ENCODE data around the gene SERPINA12. TPM values are rescaled to one million over a fixed set of nuclear protein-coding genes. Genes with fewer than 3 reads are reported as not detected.
A peak's percentile ranks its signal among the peaks of the same experiment; 100 is the strongest.
"Not testable (repeated sequence)": the region's sequence is repeated elsewhere in the genome, so short reads cannot be mapped to it uniquely, and the experiment has no call there.

SERPINA12 gene
- total and polyA plus RNA-seq, 4 donors: 0.13 TPM; not detected in 3

- DNase-seq (ENCODE audit: low read depth in 4 of 6, low spot score in 6 of 6): no peak
- Histone ChIP-seq H3K4me3 (ENCODE audit: low read depth, low read length) (no peak overlapping the region), H3K4me1 (ENCODE audit: control insufficient read depth, insufficient read depth, low read length) (peaks cover 22% of the 10 kb centered on the region), H3K27me3 (ENCODE audit: control insufficient read depth, insufficient read depth, low read length) (peaks cover 3% of the 10 kb centered on the region), H3K36me3 (ENCODE audit: control insufficient read depth, insufficient read depth, low read length) (no peaks in the 10 kb centered on the region), H3K27ac (ENCODE audit: low read depth, low read length) (no peak overlapping the region), H3K9me3 (ENCODE audit: control insufficient read depth, insufficient read depth, low read length) (no peaks in the 10 kb centered on the region)
- 70% methylated on average over 3 of the region's 5 CpGs for WGBS (ENCODE audit: insufficient coverage)
These were observed 24.8 kb downstream of the SERPINA12 start for GRCh38 chr14:94484481-94484880.

GRCh38 chr14:94483729-94484275 lies 25.5 kb downstream of the SERPINA12 start:
- Histone ChIP-seq H3K36me3 (ENCODE audit: control insufficient read depth, insufficient read depth, low read length) (no peaks in the 10 kb centered on the region), H3K9me3 (ENCODE audit: control insufficient read depth, insufficient read depth, low read length) (no peaks in the 10 kb centered on the region), H3K27ac (ENCODE audit: low read depth, low read length) (no peak overlapping the region), H3K27me3 (ENCODE audit: control insufficient read depth, insufficient read depth, low read length) (peaks cover 3% of the 10 kb centered on the region), H3K4me3 (ENCODE audit: low read depth, low read length) (no peak overlapping the region), H3K4me1 (ENCODE audit: control insufficient read depth, insufficient read depth, low read length) (peaks cover 22% of the 10 kb centered on the region)
- WGBS (ENCODE audit: insufficient coverage): 86% methylated on average over 3 of the region's 7 CpGs
- no peak for DNase-seq (ENCODE audit: low read depth in 4 of 6, low spot score in 6 of 6)

- Histone ChIP-seq H3K9me3 (ENCODE audit: control insufficient read depth, insufficient read depth, low read length) (no peaks in the 10 kb centered on the region), H3K4me3 (ENCODE audit: low read depth, low read length) (no peak overlapping the region), H3K27me3 (ENCODE audit: control insufficient read depth, insufficient read depth, low read length) (peaks cover 3% of the 10 kb centered on the region), H3K4me1 (ENCODE audit: control insufficient read depth, insufficient read depth, low read length) (peaks cover 22% of the 10 kb centered on the region), H3K36me3 (ENCODE audit: control insufficient read depth, insufficient read depth, low read length) (no peaks in the 10 kb centered on the region), H3K27ac (ENCODE audit: low read depth, low read length) (no peak overlapping the region)
- 86% methylated on average over 10 of the region's 10 CpGs for WGBS (ENCODE audit: insufficient coverage)
- DNase-seq (ENCODE audit: low read depth in 4 of 6, low spot score in 6 of 6): no peak
These were observed 26.2 kb downstream of the SERPINA12 start for GRCh38 chr14:94483071-94483451.

- H3K27ac ChIP-seq (ENCODE audit: low read depth, low read length); H3K9me3 ChIP-seq (ENCODE audit: control insufficient read depth, insufficient read depth, low read length); H3K27me3 ChIP-seq (ENCODE audit: control insufficient read depth, insufficient read depth, low read length); H3K4me3 ChIP-seq (ENCODE audit: low read depth, low read length); H3K36me3 ChIP-seq (ENCODE audit: control insufficient read depth, insufficient read depth, low read length): not testable (repeated sequence)
- peaks cover 19% of the 10 kb centered on the region for H3K4me1 ChIP-seq (ENCODE audit: control insufficient read depth, insufficient read depth, low read length)
- 71% methylated on average over 3 of the region's 10 CpGs for WGBS (ENCODE audit: insufficient coverage)
- peak in 1 of 6 donors; percentile 6 for DNase-seq (ENCODE audit: low read depth in 4 of 6, low spot score in 6 of 6)
These were observed 26.9 kb downstream of the SERPINA12 start for GRCh38 chr14:94482132-94483070.

GRCh38 chr14:94481468-94482131 lies 27.7 kb downstream of the SERPINA12 start:
- Histone ChIP-seq H3K9me3 (ENCODE audit: control insufficient read depth, insufficient read depth, low read length) (no peaks in the 10 kb centered on the region), H3K4me1 (ENCODE audit: control insufficient read depth, insufficient read depth, low read length) (peaks cover 11% of the 10 kb centered on the region), H3K36me3 (ENCODE audit: control insufficient read depth, insufficient read depth, low read length) (no peaks in the 10 kb centered on the region), H3K4me3 (ENCODE audit: low read depth, low read length) (no peak overlapping the region), H3K27me3 (ENCODE audit: control insufficient read depth, insufficient read depth, low read length) (no peaks in the 10 kb centered on the region), H3K27ac (ENCODE audit: low read depth, low read length) (no peak overlapping the region)
- WGBS (ENCODE audit: insufficient coverage): 69% methylated on average over 4 of the region's 5 CpGs
- DNase-seq (ENCODE audit: low read depth in 4 of 6, low spot score in 6 of 6): no peak

GRCh38 chr14:94480809-94481208 lies 28.5 kb downstream of the SERPINA12 start:
- H3K4me3 ChIP-seq (ENCODE audit: low read depth, low read length): no peak overlapping the region
- no peak for DNase-seq (ENCODE audit: low read depth in 4 of 6, low spot score in 6 of 6)
- H3K36me3 ChIP-seq (ENCODE audit: control insufficient read depth, insufficient read depth, low read length): no peaks in the 10 kb centered on the region
- peaks cover 3% of the 10 kb centered on the region for H3K4me1 ChIP-seq (ENCODE audit: control insufficient read depth, insufficient read depth, low read length)
- H3K27me3 ChIP-seq (ENCODE audit: control insufficient read depth, insufficient read depth, low read length): no peaks in the 10 kb centered on the region
- WGBS (ENCODE audit: insufficient coverage): 54% methylated on average over 2 of the region's 2 CpGs
- no peak overlapping the region for H3K27ac ChIP-seq (ENCODE audit: low read depth, low read length)
- H3K9me3 ChIP-seq (ENCODE audit: control insufficient read depth, insufficient read depth, low read length): no peaks in the 10 kb centered on the region

- DNase-seq (ENCODE audit: low read depth in 4 of 6, low spot score in 6 of 6): no peak
- Histone ChIP-seq H3K36me3 (ENCODE audit: control insufficient read depth, insufficient read depth, low read length) (no peaks in the 10 kb centered on the region), H3K9me3 (ENCODE audit: control insufficient read depth, insufficient read depth, low read length) (no peaks in the 10 kb centered on the region), H3K4me3 (ENCODE audit: low read depth, low read length) (no peak overlapping the region), H3K27me3 (ENCODE audit: control insufficient read depth, insufficient read depth, low read length) (no peaks in the 10 kb centered on the region), H3K27ac (ENCODE audit: low read depth, low read length) (no peak overlapping the region), H3K4me1 (ENCODE audit: control insufficient read depth, insufficient read depth, low read length) (no peaks in the 10 kb centered on the region)
These were observed 30.8 kb downstream of the SERPINA12 start for GRCh38 chr14:94478420-94478819.

- WGBS (ENCODE audit: insufficient coverage): 86% methylated on average over 2 of the region's 2 CpGs
- H3K4me3 ChIP-seq (ENCODE audit: low read depth, low read length): no peak within 1 kb of the TSS
- no peak within 1 kb of the TSS for H3K27ac ChIP-seq (ENCODE audit: low read depth, low read length)
- no peaks in the 10 kb centered on the region for H3K27me3 ChIP-seq (ENCODE audit: control insufficient read depth, insufficient read depth, low read length)
- no peaks in the 10 kb centered on the region for H3K4me1 ChIP-seq (ENCODE audit: control insufficient read depth, insufficient read depth, low read length)
- H3K9me3 ChIP-seq (ENCODE audit: control insufficient read depth, insufficient read depth, low read length): no peaks in the 10 kb centered on the region
- no peaks in the 10 kb centered on the region for H3K36me3 ChIP-seq (ENCODE audit: control insufficient read depth, insufficient read depth, low read length)
- no peak for DNase-seq (ENCODE audit: low read depth in 4 of 6, low spot score in 6 of 6)
These were observed 33.2 kb downstream of the SERPINA12 start, which contains the start of gene SERPINA9 for GRCh38 chr14:94476023-94476422. Gene SERPINA9, minus strand, starts transcription at chr14:94476197. Its CDS starts 6,357 bp downstream, at chr14:94469840.

GRCh38 chr14:94474581-94475031 lies 34.7 kb downstream of the SERPINA12 start:
- no peak overlapping the region for H3K27ac ChIP-seq (ENCODE audit: low read depth, low read length)
- WGBS (ENCODE audit: insufficient coverage): 78% methylated on average over 7 of the region's 7 CpGs

More at GRCh38 chr14:94474581-94475031, 34.7 kb downstream of the SERPINA12 start:
- Histone ChIP-seq H3K9me3 (ENCODE audit: control insufficient read depth, insufficient read depth, low read length) (no peaks in the 10 kb centered on the region), H3K27me3 (ENCODE audit: control insufficient read depth, insufficient read depth, low read length) (no peaks in the 10 kb centered on the region), H3K36me3 (ENCODE audit: control insufficient read depth, insufficient read depth, low read length) (no peaks in the 10 kb centered on the region), H3K4me1 (ENCODE audit: control insufficient read depth, insufficient read depth, low read length) (no peaks in the 10 kb centered on the region), H3K4me3 (ENCODE audit: low read depth, low read length) (no peak overlapping the region)
- no peak for DNase-seq (ENCODE audit: low read depth in 4 of 6, low spot score in 6 of 6)

Measured in spinal cord (tissue), 10 donors.